NCI-H146 treated with DMSO at 0.1 percent for 48 hours (cell line): ENCODE results near the gene ADI1.
"Not testable (repeated sequence)": the region's sequence is repeated elsewhere in the genome, so short reads cannot be mapped to it uniquely, and the experiment has no call there.

Source experiments
- DNase-seq: peaks from one replicate; lab custom pipeline; 2025; ENCODE audit not compliant: unreplicated experiment; lab: John Stamatoyannopoulos, UW

Gene ADI1

GRCh38 chr2:3450385-3451010 lies 68.8 kb downstream of the ADI1 start:
- DNase-seq = peak; percentile 51

DNA sequence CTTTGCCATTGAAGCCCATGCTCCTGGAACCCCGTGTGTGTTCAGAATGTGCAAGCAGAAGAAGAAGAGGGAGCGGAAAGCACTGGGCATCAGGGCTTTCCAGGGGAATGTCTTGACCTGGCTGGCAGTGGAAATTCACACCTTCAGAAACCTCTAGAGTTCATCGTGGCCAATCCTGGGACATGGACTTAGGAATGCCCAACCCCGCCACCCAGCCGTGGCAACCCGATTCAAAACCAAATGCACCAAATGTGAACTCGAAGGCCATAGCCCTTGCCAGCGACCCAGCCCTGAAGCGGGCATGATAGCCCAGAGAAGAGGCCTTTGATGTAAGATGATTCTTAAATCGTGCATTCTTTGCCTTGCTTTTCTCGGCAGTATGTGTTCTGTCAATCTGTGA lies 69.4 kb downstream of the ADI1 start:
- no peak for DNase-seq

GRCh38 chr2:3449086-3449485 lies 70.2 kb downstream of the ADI1 start:
- no peak for DNase-seq

DNA sequence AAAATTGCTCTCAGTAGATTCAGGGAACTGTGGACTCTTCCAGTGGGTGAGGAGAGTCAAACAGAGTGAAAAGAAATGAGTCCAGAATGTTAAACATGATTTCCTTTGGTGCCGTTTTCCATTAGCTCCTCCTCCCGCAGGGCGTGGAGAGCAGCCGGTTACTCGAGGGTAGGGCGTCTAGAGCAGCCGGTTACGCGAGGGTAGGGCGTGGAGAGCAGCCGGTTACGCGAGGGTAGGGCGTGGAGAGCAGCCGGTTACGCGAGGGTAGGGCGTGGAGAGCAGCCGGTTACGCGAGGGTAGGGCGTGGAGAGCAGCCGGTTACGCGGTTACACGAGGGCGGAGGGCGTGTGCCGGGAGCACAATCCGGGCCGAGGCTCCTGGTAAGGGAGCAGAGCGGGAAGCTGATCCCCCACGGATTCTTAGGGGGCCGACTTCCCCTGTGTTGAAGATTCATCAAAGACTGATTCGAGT lies 70.9 kb downstream of the ADI1 start:
- not testable (repeated sequence) for DNase-seq

GRCh38 chr2:3447789-3448317 lies 71.5 kb downstream of the ADI1 start:
- no peak for DNase-seq
